ENCODE results near the gene SIGLEC12. TPM values are rescaled to one million over a fixed set of nuclear protein-coding genes. Genes with fewer than 3 reads are reported as not detected.
A peak's percentile ranks its signal among the peaks of the same experiment; 100 is the strongest.

SIGLEC12 gene
- total and polyA plus RNA-seq, 9 of the 15 experiments (the other 6 are each of a cell fraction or from before 2014, with no cell fraction given), result 0.08 to 1.3 (median 0.54) TPM

DNA sequence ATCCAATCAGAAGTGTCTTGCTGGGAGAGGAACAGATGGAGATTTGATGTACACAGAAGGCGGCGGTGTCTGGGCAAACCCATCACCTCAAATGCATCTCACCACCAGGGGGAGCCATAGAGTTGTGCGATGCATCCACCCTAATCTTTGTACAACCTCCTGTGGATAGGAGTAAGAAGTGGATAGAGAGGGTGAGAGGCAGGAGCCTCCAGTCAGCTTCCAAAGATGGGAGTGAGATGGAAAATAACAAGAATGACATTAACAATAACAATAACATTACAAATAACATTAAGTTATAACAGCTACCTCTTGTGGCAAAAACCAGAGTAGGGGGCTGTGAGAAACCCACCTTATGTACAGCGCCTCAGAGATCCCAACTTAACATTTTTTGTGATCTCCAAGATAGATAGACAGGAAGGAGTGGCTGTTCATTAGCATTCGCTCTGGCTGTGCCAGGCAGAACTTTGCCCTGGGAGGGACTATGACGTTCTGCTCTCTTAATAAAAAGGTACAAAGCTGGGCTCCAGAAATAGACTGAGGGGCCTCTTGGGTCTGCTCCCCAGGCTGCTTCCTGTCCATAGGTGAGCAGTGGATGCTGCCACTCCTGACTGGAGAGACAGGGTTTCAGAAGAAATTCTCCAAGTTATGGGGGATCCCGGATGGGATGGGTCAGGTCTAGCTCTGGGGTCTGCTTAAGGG is 28.4 kb downstream of the SIGLEC12 start (continued):
- TF ChIP-seq MAFF (IDR thresholded peaks at IDR 0.05; ENCODE audit: low read length) (no peak), BMI1 (IDR thresholded peaks at IDR 0.05; ENCODE audit: low read length) (no peak), TSHZ1 (CRISPR knock-in tag; IDR thresholded peaks at IDR 0.05) (no peak), HMG20A (CRISPR knock-in tag; conservative IDR thresholded peaks at IDR 0.05) (no peak), MIER1 (IDR thresholded peaks at IDR 0.05; ENCODE audit: low read depth) (0 out of 2 replicates have a peak, but pooled peaks have one; percentile 67), TAF1 (IDR thresholded peaks at IDR 0.05; ENCODE audit: control insufficient read depth, extremely low read depth, insufficient read depth, low read length, severe bottlenecking) (no peak), ETV5 (CRISPR knock-in tag; IDR thresholded peaks at IDR 0.05; ENCODE audit: low read depth) (no peak), CEBPZ (IDR thresholded peaks at IDR 0.05; ENCODE audit: borderline replicate concordance, low read depth, low read length) (no peak), FIP1L1 (IDR thresholded peaks at IDR 0.05; ENCODE audit: low read depth, low read length, poor library complexity, severe bottlenecking) (no peak), NEUROD1 (IDR thresholded peaks at IDR 0.05; ENCODE audit: borderline replicate concordance, low read depth, low read length, partially characterized antibody) (no peak), HOXB6 (CRISPR knock-in tag; IDR thresholded peaks at IDR 0.05; ENCODE audit: borderline replicate concordance) (no peak), RFX1 (IDR thresholded peaks at IDR 0.05) (no peak), ZFP36 (IDR thresholded peaks at IDR 0.05; ENCODE audit: low read depth, low read length, partially characterized antibody) (peak; percentile 27), FOS (IDR thresholded peaks at IDR 0.05; ENCODE audit: extremely low read depth, insufficient read length) (no peak), ZNF561 (CRISPR knock-in tag; conservative IDR thresholded peaks at IDR 0.05) (no peak)
- TF ChIP-seq, protein P1, sequence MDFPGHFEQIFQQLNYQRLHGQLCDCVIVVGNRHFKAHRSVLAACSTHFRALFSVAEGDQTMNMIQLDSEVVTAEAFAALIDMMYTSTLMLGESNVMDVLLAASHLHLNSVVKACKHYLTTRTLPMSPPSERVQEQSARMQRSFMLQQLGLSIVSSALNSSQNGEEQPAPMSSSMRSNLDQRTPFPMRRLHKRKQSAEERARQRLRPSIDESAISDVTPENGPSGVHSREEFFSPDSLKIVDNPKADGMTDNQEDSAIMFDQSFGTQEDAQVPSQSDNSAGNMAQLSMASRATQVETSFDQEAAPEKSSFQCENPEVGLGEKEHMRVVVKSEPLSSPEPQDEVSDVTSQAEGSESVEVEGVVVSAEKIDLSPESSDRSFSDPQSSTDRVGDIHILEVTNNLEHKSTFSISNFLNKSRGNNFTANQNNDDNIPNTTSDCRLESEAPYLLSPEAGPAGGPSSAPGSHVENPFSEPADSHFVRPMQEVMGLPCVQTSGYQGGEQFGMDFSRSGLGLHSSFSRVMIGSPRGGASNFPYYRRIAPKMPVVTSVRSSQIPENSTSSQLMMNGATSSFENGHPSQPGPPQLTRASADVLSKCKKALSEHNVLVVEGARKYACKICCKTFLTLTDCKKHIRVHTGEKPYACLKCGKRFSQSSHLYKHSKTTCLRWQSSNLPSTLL (IDR thresholded peaks at IDR 0.05), result no peak
- TF ChIP-seq, protein P2, sequence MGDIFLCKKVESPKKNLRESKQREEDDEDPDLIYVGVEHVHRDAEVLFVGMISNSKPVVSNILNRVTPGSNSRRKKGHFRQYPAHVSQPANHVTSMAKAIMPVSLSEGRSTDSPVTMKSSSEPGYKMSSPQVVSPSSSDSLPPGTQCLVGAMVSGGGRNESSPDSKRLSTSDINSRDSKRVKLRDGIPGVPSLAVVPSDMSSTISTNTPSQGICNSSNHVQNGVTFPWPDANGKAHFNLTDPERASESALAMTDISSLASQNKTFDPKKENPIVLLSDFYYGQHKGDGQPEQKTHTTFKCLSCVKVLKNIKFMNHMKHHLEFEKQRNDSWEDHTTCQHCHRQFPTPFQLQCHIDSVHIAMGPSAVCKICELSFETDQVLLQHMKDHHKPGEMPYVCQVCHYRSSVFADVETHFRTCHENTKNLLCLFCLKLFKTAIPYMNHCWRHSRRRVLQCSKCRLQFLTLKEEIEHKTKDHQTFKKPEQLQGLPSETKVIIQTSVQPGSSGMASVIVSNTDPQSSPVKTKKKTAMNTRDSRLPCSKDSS (IDR thresholded peaks at IDR 0.05; ENCODE audit: low read depth, partially characterized antibody), result no peak

Data from K562 (cell line).